OCI-M2 (cell line): ENCODE results near the gene GNS.

Source experiments
- DNase-seq: peaks from one replicate; lab custom pipeline; 2025; ENCODE audit not compliant: unreplicated experiment; lab: John Stamatoyannopoulos, UW

Gene GNS

GRCh38 chr12:64759035-64759894 lies at the start of gene GNS:
GNS (minus strand) TSS chr12:64759406; CDS start chr12:64759276, 130 bp downstream.
- DNase-seq: peak; percentile 9

GRCh38 chr12:64808110-64808509 lies 48.9 kb upstream of the GNS start:
- no peak for DNase-seq

- DNase-seq: no peak
These were observed 47.6 kb upstream of the GNS start for GRCh38 chr12:64806593-64807460.

- DNase-seq: no peak
These were observed 47.0 kb upstream of the GNS start for GRCh38 chr12:64806173-64806572.

- peak; percentile 42 for DNase-seq
These were observed 43.1 kb upstream of the GNS start for GRCh38 chr12:64802180-64802775.

- no peak for DNase-seq
These were observed 42.2 kb upstream of the GNS start for GRCh38 chr12:64801381-64801780.

- no peak for DNase-seq
These were observed 41.4 kb upstream of the GNS start for GRCh38 chr12:64800640-64801039.

- DNase-seq: no peak
These were observed 39.0 kb upstream of the GNS start for GRCh38 chr12:64798165-64798564.

- no peak for DNase-seq
These were observed 38.0 kb upstream of the GNS start for GRCh38 chr12:64797156-64797555.

- peak; percentile 30 for DNase-seq
These were observed 37.1 kb upstream of the GNS start for GRCh38 chr12:64796205-64796845.

- no peak for DNase-seq
These were observed 35.1 kb upstream of the GNS start for GRCh38 chr12:64794305-64794704.

GRCh38 chr12:64793610-64794009 lies 34.4 kb upstream of the GNS start:
- DNase-seq: no peak

- no peak for DNase-seq
These were observed 32.9 kb upstream of the GNS start for GRCh38 chr12:64792128-64792527.

GRCh38 chr12:64791036-64791435 lies 31.8 kb upstream of the GNS start:
- no peak for DNase-seq

GRCh38 chr12:64790166-64790565 lies 31.0 kb upstream of the GNS start:
- DNase-seq: no peak

GRCh38 chr12:64785838-64786237 lies 26.6 kb upstream of the GNS start:
- DNase-seq: no peak

GRCh38 chr12:64782191-64782876 lies 23.1 kb upstream of the GNS start:
- no peak for DNase-seq

- DNase-seq: no peak
These were observed 22.3 kb upstream of the GNS start for GRCh38 chr12:64781280-64782190.

GRCh38 chr12:64780531-64781279 lies 21.5 kb upstream of the GNS start:
- no peak for DNase-seq
